SU-DHL-6 (cell line): ENCODE data around the gene MUC5AC.

ENCODE experiments used
- H2AFZ ChIP-seq: fragments of 200-600 bp; sonication (generic); 2 replicates; pipeline ENCODE4 v1.6.1; 2014; ENCODE audit warnings: low read depth, mild to moderate bottlenecking, moderate library complexity, mixed read lengths, antibody characterized with exemption, low read length; ENCODE audit not compliant: severe bottlenecking
- H3F3A ChIP-seq: fragments of 200-600 bp; shearing (Covaris generic); 2 replicates; pipeline ENCODE4 v1.6.0; 2016; ENCODE audit warnings: antibody characterized with exemption, mild to moderate bottlenecking; ENCODE audit not compliant: insufficient read depth
- H3K27ac ChIP-seq: fragments of 200-600 bp; sonication (generic); 2 replicates; pipeline ENCODE4 v1.5.1; 2016; ENCODE audit warnings: low read depth, mild to moderate bottlenecking, low read length, moderate library complexity, mixed read lengths
- H3K27me3 ChIP-seq: fragments of 200-600 bp; sonication (generic), shearing (Covaris generic); 2 replicates; pipeline ENCODE4 v1.6.0; 2014; ENCODE audit warnings: mild to moderate bottlenecking, low read length
- H3K36me3 ChIP-seq: fragments of 200-600 bp; sonication (generic); 2 replicates; pipeline ENCODE4 v1.6.1; 2014; ENCODE audit warnings: mild to moderate bottlenecking, low read length, mixed read lengths
- H3K4me2 ChIP-seq: fragments of 300-600, 200-600 bp; shearing (Covaris generic), sonication (generic); 2 replicates; pipeline ENCODE4 v1.6.0; 2014; ENCODE audit warnings: low read length, low read depth, mild to moderate bottlenecking; ENCODE audit not compliant: poor library complexity, severe bottlenecking
- H3K4me3 ChIP-seq: fragments of 200-600 bp; sonication (generic); 2 replicates; pipeline ENCODE4 v1.5.1; 2014; ENCODE audit warnings: antibody characterized with exemption, low read length, mild to moderate bottlenecking, mixed read lengths; ENCODE audit not compliant: insufficient read depth, poor library complexity, severe bottlenecking
- H3K79me2 ChIP-seq: fragments of 200-600 bp; sonication (generic); 2 replicates; pipeline ENCODE4 v1.6.1; 2014; ENCODE audit warnings: mild to moderate bottlenecking, low read length, moderate library complexity; ENCODE audit not compliant: insufficient read depth
- H3K9ac ChIP-seq: fragments of 200-600 bp; sonication (generic); 2 replicates; pipeline ENCODE4 v1.7.0; 2014; ENCODE audit warnings: mild to moderate bottlenecking, low read length
- H3K9me2 ChIP-seq: fragments of 200-600 bp; sonication (generic); replicated peaks from 2 replicates; pipeline ENCODE4 v1.6.1; 2014; ENCODE audit warnings: low read length; ENCODE audit not compliant: insufficient read depth
- H3K9me3 ChIP-seq: fragments of 200-600 bp; sonication (generic); 2 replicates; pipeline ENCODE4 v1.6.1; 2014; ENCODE audit warnings: low read length, mixed read lengths; ENCODE audit not compliant: insufficient read depth
- H4K20me1 ChIP-seq: fragments of 200-600 bp; sonication (generic); 2 replicates; pipeline ENCODE4 v1.6.1; 2014; ENCODE audit warnings: low read depth, mild to moderate bottlenecking, antibody characterized with exemption, low read length, moderate library complexity, mixed read lengths
- EZH2phosphoT487 ChIP-seq: fragments of 200-600 bp; sonication (generic), shearing (Covaris generic); conservative IDR thresholded peaks from 2 replicates; pipeline ENCODE4 v1.6.1; 2018; ENCODE audit warnings: mild to moderate bottlenecking, antibody characterized with exemption, low read length, moderate library complexity, mixed read lengths
- TF ChIP-seq, protein P1 (sequence below): fragments of 200-600 bp; sonication (generic); IDR thresholded peaks from one replicate; pipeline ENCODE4 v1.5.1; 2017; ENCODE audit warnings: antibody characterized with exemption, mild to moderate bottlenecking, low read length, moderate library complexity; ENCODE audit not compliant: insufficient read depth, poor library complexity, severe bottlenecking

The MUC5AC gene

DNA sequence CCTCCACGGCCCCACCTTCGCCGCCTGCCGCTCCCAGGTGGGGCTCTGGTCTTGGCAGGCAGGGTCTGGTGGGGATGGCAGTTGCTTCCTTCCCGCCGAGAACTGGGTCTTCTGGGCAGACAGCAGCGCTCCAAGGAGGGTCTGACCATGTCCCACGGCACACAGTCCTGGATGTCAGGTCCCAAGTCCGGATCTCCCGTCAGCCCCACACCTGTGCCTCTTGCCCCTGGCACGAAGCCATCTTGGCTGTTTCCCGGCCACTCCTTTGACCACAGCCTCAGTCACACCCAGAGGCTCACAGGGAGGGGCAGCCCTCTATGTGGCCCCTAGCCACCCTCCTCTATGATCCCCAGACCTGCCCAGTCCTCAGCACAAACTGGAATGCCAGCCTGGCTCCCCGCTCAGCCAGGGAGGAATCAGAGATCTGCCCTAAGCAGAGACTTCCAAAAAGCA is 79.4 kb downstream of the MUC5AC start:
- Histone ChIP-seq H3K9me2 (no peaks in the 10 kb centered on the region), H3F3A (no peaks in the 10 kb centered on the region)
- TF ChIP-seq, protein P1, sequence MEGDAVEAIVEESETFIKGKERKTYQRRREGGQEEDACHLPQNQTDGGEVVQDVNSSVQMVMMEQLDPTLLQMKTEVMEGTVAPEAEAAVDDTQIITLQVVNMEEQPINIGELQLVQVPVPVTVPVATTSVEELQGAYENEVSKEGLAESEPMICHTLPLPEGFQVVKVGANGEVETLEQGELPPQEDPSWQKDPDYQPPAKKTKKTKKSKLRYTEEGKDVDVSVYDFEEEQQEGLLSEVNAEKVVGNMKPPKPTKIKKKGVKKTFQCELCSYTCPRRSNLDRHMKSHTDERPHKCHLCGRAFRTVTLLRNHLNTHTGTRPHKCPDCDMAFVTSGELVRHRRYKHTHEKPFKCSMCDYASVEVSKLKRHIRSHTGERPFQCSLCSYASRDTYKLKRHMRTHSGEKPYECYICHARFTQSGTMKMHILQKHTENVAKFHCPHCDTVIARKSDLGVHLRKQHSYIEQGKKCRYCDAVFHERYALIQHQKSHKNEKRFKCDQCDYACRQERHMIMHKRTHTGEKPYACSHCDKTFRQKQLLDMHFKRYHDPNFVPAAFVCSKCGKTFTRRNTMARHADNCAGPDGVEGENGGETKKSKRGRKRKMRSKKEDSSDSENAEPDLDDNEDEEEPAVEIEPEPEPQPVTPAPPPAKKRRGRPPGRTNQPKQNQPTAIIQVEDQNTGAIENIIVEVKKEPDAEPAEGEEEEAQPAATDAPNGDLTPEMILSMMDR, result no peak
- TF ChIP-seq EZH2phosphoT487, result no peak

DNA sequence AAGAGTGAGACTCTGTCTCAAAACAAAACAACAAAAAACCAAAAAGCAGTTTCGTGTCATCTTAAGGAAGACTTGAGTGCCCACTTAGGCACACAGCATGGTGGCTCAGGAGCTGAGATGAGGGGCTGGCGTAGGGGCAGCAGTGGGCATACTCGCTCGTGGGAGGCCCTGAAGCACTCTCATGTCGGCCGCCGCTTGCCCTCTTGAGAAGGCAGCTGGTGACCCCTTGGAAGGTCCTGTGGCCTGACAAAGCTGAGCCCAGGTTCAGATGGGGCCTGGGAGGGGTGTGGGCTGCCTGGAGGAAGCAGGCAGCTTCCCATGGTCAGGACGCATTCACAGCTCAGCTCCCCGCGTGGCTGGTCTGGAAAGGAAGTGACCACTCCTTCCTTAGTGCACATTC is 80.1 kb downstream of the MUC5AC start:
- H3K79me2 ChIP-seq, result no peaks in the 10 kb centered on the region
- TF ChIP-seq, protein P1, result no peak
- TF ChIP-seq EZH2phosphoT487, result no peak
- no peak overlapping the region for H3K27ac ChIP-seq
- no peak overlapping the region for H2AFZ ChIP-seq
- H3K4me2 ChIP-seq, result no peak overlapping the region
- H3F3A ChIP-seq, result no peaks in the 10 kb centered on the region
- H3K4me3 ChIP-seq, result no peak overlapping the region
- H3K27me3 ChIP-seq, result no peaks in the 10 kb centered on the region
- H3K9me3 ChIP-seq, result no peaks in the 10 kb centered on the region
- no peaks in the 10 kb centered on the region for H3K36me3 ChIP-seq
- H3K9ac ChIP-seq, result no peak overlapping the region
- H3K9me2 ChIP-seq, result no peaks in the 10 kb centered on the region
- H4K20me1 ChIP-seq, result no peaks in the 10 kb centered on the region

More for the DNA sequence above, 79.4 kb downstream of the MUC5AC start:
- no peak overlapping the region for H3K9ac ChIP-seq
- H4K20me1 ChIP-seq, result no peaks in the 10 kb centered on the region
- H3K4me2 ChIP-seq, result no peak overlapping the region
- no peaks in the 10 kb centered on the region for H3K36me3 ChIP-seq
- no peaks in the 10 kb centered on the region for H3K79me2 ChIP-seq
- no peaks in the 10 kb centered on the region for H3K27me3 ChIP-seq
- no peak overlapping the region for H3K4me3 ChIP-seq
- no peak overlapping the region for H2AFZ ChIP-seq
- no peak overlapping the region for H3K27ac ChIP-seq
- no peaks in the 10 kb centered on the region for H3K9me3 ChIP-seq

DNA sequence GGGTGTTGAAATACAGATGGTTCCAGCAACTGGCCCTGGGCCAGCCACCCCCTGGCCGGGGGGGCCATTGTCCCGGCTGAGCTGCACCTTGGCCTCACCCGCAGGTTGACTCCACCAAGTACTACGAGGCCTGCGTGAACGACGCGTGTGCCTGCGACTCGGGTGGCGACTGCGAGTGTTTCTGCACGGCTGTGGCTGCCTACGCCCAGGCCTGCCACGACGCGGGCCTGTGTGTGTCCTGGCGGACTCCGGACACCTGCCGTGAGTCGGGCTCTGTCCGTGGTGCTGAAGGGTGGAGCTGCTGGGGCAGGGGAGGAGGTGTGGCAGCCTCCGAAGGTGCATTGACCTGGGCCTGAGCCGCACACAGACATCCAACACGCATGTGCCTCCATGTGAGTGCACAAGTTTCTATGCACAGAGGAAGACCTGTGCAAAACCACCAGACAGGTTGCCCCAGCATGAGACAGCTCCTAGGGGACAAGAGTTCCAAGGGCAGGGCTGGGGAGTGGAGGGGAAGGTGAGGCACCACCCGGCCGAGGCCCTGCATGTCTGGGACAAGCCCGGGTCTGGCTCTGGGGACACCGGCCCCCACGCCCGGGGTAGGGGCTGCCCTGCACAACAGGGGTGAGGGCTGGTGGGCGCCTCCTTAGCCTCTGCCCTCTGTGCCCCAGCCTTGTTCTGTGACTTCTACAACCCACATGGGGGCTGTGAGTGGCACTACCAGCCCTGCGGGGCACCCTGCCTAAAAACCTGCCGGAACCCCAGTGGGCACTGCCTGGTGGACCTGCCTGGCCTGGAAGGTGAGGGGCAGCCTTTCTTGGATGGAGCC is 81.2 kb downstream of the MUC5AC start:
- Histone ChIP-seq H3K9me3 (no peaks in the 10 kb centered on the region), H3K79me2 (no peaks in the 10 kb centered on the region), H3K36me3 (no peaks in the 10 kb centered on the region), H4K20me1 (no peaks in the 10 kb centered on the region), H3K27me3 (no peaks in the 10 kb centered on the region), H3K9ac (no peak overlapping the region), H3K4me2 (no peak overlapping the region), H3K4me3 (no peak overlapping the region), H3F3A (no peaks in the 10 kb centered on the region), H3K9me2 (no peaks in the 10 kb centered on the region), H2AFZ (no peak overlapping the region), H3K27ac (no peak overlapping the region)
- no peak for TF ChIP-seq EZH2phosphoT487
- TF ChIP-seq, protein P1, result no peak
